ENCODE results near the gene CCPG1.

The CCPG1 gene

GRCh38 chr15:55383687-55384086 is 24.5 kb downstream of the CCPG1 start:
- no peak for DNase-seq

GRCh38 chr15:55381595-55381994 is 26.6 kb downstream of the CCPG1 start:
- DNase-seq, result no peak

- no peak for DNase-seq
Measured at GRCh38 chr15:55379095-55379494, 29.1 kb downstream of the CCPG1 start.

- peak; percentile 15 for DNase-seq
Measured at GRCh38 chr15:55372701-55373440, 35.3 kb downstream of the CCPG1 start.

GRCh38 chr15:55366981-55367380 is 41.2 kb downstream of the CCPG1 start:
- DNase-seq, result peak; percentile 10

GRCh38 chr15:55362641-55363040 is 45.5 kb downstream of the CCPG1 start:
- no peak for DNase-seq

GRCh38 chr15:55361048-55361447 is 47.1 kb downstream of the CCPG1 start:
- DNase-seq, result no peak

GRCh38 chr15:55360256-55360655 is 47.9 kb downstream of the CCPG1 start:
- DNase-seq, result no peak

GRCh38 chr15:55358471-55358870 is 49.7 kb downstream of the CCPG1 start:
- DNase-seq, result no peak

GRCh38 chr15:55357774-55358173 is 50.4 kb downstream of the CCPG1 start:
- peak; percentile 16 for DNase-seq

- DNase-seq, result no peak
Measured at GRCh38 chr15:55356985-55357585, 51.1 kb downstream of the CCPG1 start.

GRCh38 chr15:55353025-55353424 is 55.1 kb downstream of the CCPG1 start:
- DNase-seq, result no peak

GRCh38 chr15:55349282-55349681 is 58.9 kb downstream of the CCPG1 start:
- no peak for DNase-seq

GRCh38 chr15:55348281-55348778 is 59.8 kb downstream of the CCPG1 start:
- no peak for DNase-seq

- DNase-seq, result no peak
Measured at GRCh38 chr15:55344206-55344605, 64.0 kb downstream of the CCPG1 start.

- no peak for DNase-seq
Measured at GRCh38 chr15:55343168-55343567, 65.0 kb downstream of the CCPG1 start.

GRCh38 chr15:55337160-55337559 is 71.0 kb downstream of the CCPG1 start:
- no peak for DNase-seq

- DNase-seq, result no peak
Measured at GRCh38 chr15:55334997-55335396, 73.2 kb downstream of the CCPG1 start.

- no peak for DNase-seq
Measured at GRCh38 chr15:55334371-55334770, 73.8 kb downstream of the CCPG1 start.

GRCh38 chr15:55327387-55327786 is 80.8 kb downstream of the CCPG1 start:
- DNase-seq, result peak; percentile 64

GRCh38 chr15:55322467-55322866 is 85.7 kb downstream of the CCPG1 start:
- DNase-seq, result no peak

- DNase-seq, result no peak
Measured at GRCh38 chr15:55320963-55321362, 87.2 kb downstream of the CCPG1 start.

GRCh38 chr15:55320238-55320550 is 88.0 kb downstream of the CCPG1 start:
- DNase-seq, result no peak

- peak; percentile 78 for DNase-seq
Measured at GRCh38 chr15:55319537-55320237, 88.5 kb downstream of the CCPG1 start.

All from hematopoietic multipotent progenitor cell treated with erythropoietin and hydrocortisone succinate and interleukin-3 and kit ligand, for 4 days (in vitro differentiated cells).